WTC11 (cell line): ENCODE measurements around the gene GNAS. TPM values are rescaled to one million over a fixed set of nuclear protein-coding genes. Genes with fewer than 3 reads are reported as not detected.

ENCODE experiments used
- ATAC-seq: fragments of 200-7000 bp; cut with Tn5 transposase; 2 replicates; pipeline ENCODE4 v1.10.0; 2021; ENCODE audit warnings: mild to moderate bottlenecking, moderate library complexity
- CTCF ChIA-PET: fragments of 300-600 bp; sonication (Branson Sonifier 250); formaldehyde crosslinking; loops from one replicate; lab custom pipeline; 2021; ENCODE audit warnings: antibody characterized with exemption; lab: Charles Lee
- POLR2A ChIA-PET: fragments of 350-600 bp; sonication (Branson Sonifier 250); formaldehyde crosslinking; loops from one replicate; lab custom pipeline; 2021; ENCODE audit warnings: antibody characterized with exemption; lab: Charles Lee
- DNase-seq: peaks from one replicate; pipeline ENCODE4 v3.0.0; 2021; ENCODE audit warnings: low spot score
- H3K27ac Mint-ChIP-seq: 2 replicates; pipeline ENCODE4 v1.8.0; 2021; ENCODE audit warnings: mixed read lengths
- H3K27me3 Mint-ChIP-seq: 2 replicates; pipeline ENCODE4 v1.8.0; 2021; ENCODE audit warnings: low read depth, mild to moderate bottlenecking, moderate library complexity, mixed read lengths
- H3K36me3 Mint-ChIP-seq: 2 replicates; pipeline ENCODE4 v1.8.0; 2021; ENCODE audit warnings: mixed read lengths
- H3K4me1 Mint-ChIP-seq: 2 replicates; pipeline ENCODE4 v1.8.0; 2022; ENCODE audit warnings: mixed read lengths
- H3K4me3 Mint-ChIP-seq: 2 replicates; pipeline ENCODE4 v1.8.0; 2021; ENCODE audit warnings: mild to moderate bottlenecking, moderate library complexity, mixed read lengths
- H3K9me3 Mint-ChIP-seq: 2 replicates; pipeline ENCODE4 v1.8.0; 2021; ENCODE audit warnings: mixed read lengths
- FOXP1 ChIP-seq: sonication (generic); formaldehyde crosslinking; IDR thresholded peaks from 2 replicates; pipeline ENCODE4 v1.8.0; 2022; ENCODE audit warnings: missing genetic modification reagents, mild to moderate bottlenecking, moderate library complexity, borderline replicate concordance
- IRF2 ChIP-seq: sonication (generic); formaldehyde crosslinking; IDR thresholded peaks from 2 replicates; pipeline ENCODE4 v1.8.0; 2022; ENCODE audit warnings: low read depth, missing genetic modification reagents, borderline replicate concordance
- JUN ChIP-seq: sonication (generic); formaldehyde crosslinking; IDR thresholded peaks from 2 replicates; pipeline ENCODE4 v1.8.0; 2023; ENCODE audit warnings: mild to moderate bottlenecking, missing genetic modification reagents
- MXD4 ChIP-seq: fragments of 250-450 bp; sonication (Bioruptor Pico); IDR thresholded peaks from 2 replicates; pipeline ENCODE4 v1.8.0; 2021; ENCODE audit warnings: mild to moderate bottlenecking, moderate library complexity, borderline replicate concordance
- MYBL2 ChIP-seq: sonication (generic); formaldehyde crosslinking; IDR thresholded peaks from 2 replicates; pipeline ENCODE4 v1.8.1; 2023; ENCODE audit warnings: mild to moderate bottlenecking, moderate library complexity, missing genetic modification reagents
- NR1H2 ChIP-seq: sonication (generic); formaldehyde crosslinking; IDR thresholded peaks from 2 replicates; pipeline ENCODE4 v1.9.0; 2021; ENCODE audit warnings: mild to moderate bottlenecking, moderate library complexity, missing genetic modification reagents
- OVOL2 ChIP-seq: fragments of 250-450 bp; sonication (Bioruptor Pico); IDR thresholded peaks from 2 replicates; pipeline ENCODE4 v1.9.0; 2021; ENCODE audit warnings: mild to moderate bottlenecking, borderline replicate concordance
- ZNF138 ChIP-seq: sonication (generic); formaldehyde crosslinking; conservative IDR thresholded peaks from 2 replicates; pipeline ENCODE4 v1.8.1; 2022; ENCODE audit warnings: mild to moderate bottlenecking, moderate library complexity, missing genetic modification reagents
- ZNF317 ChIP-seq: sonication (generic); formaldehyde crosslinking; IDR thresholded peaks from 2 replicates; pipeline ENCODE4 v1.8.1; 2023; ENCODE audit warnings: low read depth, mild to moderate bottlenecking, moderate library complexity, missing genetic modification reagents, borderline replicate concordance
- ZNF423 ChIP-seq: fragments of 250-450 bp; sonication (Bioruptor Pico); IDR thresholded peaks from 2 replicates; pipeline ENCODE4 v2.1.2; 2022; ENCODE audit warnings: mild to moderate bottlenecking, moderate library complexity
- total RNA-seq: library from RNA; stranded (reverse); gene quantifications from 3 replicates; pipeline ENCODE4 v1.2.3, GENCODE V29; 2021
- TF ChIP-seq, protein P1 (sequence below): sonication (generic); formaldehyde crosslinking; IDR thresholded peaks from 2 replicates; pipeline ENCODE4 v1.8.0; 2023; ENCODE audit warnings: mild to moderate bottlenecking, missing genetic modification reagents
- TF ChIP-seq, protein P2 (sequence below): sonication (generic); formaldehyde crosslinking; conservative IDR thresholded peaks from 2 replicates; pipeline ENCODE4 v1.8.1; 2023; ENCODE audit warnings: mild to moderate bottlenecking, low read depth, missing genetic modification reagents, moderate library complexity
- TF ChIP-seq, protein P3 (sequence below): sonication (generic); formaldehyde crosslinking; IDR thresholded peaks from 2 replicates; pipeline ENCODE4 v1.8.1; 2023; ENCODE audit warnings: mild to moderate bottlenecking, missing genetic modification reagents, moderate library complexity
- TF ChIP-seq, protein P4 (sequence below): sonication (generic); formaldehyde crosslinking; IDR thresholded peaks from 2 replicates; pipeline ENCODE4 v1.8.1; 2023; ENCODE audit warnings: mild to moderate bottlenecking, missing genetic modification reagents
- TF ChIP-seq, protein P5 (sequence below): fragments of 250-450 bp; sonication (Bioruptor Pico); IDR thresholded peaks from 2 replicates; pipeline ENCODE4 v1.9.0; 2021; ENCODE audit warnings: mild to moderate bottlenecking, borderline replicate concordance

Gene GNAS
- total RNA-seq, 1 experiment from 2014 or later: 868 TPM

DNA sequence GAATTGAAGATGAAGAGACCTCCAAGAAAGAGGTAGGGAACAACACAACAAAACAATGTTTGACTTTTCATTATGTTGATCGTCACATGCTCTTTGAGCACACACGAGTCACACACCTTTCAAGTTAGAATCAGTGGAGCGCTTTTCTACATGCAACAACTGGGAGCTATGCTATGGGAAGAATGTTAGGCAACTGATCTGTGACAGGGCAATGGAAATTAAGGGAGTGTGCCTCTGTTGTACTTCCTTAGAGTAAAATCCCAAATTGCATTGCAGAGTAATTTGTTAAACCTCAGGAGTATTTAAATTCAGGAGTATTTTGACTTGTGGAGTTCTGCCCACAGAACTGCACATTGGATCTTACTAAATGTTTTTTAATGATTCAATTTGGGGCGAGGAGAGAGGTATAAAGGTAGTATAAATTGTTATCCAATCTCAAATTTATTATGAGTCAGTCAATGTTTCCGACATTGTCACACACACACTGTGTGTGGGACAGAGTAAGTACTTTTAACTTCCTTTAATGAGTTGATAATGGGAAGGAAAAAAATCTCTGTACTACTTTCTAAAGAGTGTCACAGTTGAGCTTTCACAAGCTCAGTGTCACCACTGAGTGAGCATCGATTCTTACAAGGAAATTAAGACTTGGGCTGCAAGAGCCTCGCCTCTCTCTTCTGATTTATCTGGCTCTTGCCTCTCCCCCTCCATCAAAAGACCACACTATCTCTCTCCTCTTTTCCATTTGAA, 10.7 kb downstream of the GNAS start (continued):
- TF ChIP-seq, protein P1, sequence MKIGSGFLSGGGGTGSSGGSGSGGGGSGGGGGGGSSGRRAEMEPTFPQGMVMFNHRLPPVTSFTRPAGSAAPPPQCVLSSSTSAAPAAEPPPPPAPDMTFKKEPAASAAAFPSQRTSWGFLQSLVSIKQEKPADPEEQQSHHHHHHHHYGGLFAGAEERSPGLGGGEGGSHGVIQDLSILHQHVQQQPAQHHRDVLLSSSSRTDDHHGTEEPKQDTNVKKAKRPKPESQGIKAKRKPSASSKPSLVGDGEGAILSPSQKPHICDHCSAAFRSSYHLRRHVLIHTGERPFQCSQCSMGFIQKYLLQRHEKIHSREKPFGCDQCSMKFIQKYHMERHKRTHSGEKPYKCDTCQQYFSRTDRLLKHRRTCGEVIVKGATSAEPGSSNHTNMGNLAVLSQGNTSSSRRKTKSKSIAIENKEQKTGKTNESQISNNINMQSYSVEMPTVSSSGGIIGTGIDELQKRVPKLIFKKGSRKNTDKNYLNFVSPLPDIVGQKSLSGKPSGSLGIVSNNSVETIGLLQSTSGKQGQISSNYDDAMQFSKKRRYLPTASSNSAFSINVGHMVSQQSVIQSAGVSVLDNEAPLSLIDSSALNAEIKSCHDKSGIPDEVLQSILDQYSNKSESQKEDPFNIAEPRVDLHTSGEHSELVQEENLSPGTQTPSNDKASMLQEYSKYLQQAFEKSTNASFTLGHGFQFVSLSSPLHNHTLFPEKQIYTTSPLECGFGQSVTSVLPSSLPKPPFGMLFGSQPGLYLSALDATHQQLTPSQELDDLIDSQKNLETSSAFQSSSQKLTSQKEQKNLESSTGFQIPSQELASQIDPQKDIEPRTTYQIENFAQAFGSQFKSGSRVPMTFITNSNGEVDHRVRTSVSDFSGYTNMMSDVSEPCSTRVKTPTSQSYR (CRISPR knock-in tag): no peak
- no peak for TF ChIP-seq NR1H2
- TF ChIP-seq, protein P2, sequence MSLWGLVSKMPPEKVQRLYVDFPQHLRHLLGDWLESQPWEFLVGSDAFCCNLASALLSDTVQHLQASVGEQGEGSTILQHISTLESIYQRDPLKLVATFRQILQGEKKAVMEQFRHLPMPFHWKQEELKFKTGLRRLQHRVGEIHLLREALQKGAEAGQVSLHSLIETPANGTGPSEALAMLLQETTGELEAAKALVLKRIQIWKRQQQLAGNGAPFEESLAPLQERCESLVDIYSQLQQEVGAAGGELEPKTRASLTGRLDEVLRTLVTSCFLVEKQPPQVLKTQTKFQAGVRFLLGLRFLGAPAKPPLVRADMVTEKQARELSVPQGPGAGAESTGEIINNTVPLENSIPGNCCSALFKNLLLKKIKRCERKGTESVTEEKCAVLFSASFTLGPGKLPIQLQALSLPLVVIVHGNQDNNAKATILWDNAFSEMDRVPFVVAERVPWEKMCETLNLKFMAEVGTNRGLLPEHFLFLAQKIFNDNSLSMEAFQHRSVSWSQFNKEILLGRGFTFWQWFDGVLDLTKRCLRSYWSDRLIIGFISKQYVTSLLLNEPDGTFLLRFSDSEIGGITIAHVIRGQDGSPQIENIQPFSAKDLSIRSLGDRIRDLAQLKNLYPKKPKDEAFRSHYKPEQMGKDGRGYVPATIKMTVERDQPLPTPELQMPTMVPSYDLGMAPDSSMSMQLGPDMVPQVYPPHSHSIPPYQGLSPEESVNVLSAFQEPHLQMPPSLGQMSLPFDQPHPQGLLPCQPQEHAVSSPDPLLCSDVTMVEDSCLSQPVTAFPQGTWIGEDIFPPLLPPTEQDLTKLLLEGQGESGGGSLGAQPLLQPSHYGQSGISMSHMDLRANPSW (CRISPR knock-in tag): no peak
- no peak for TF ChIP-seq ZNF138 (CRISPR knock-in tag)
- TF ChIP-seq IRF2: no peak
- no peak for TF ChIP-seq ZNF317
- TF ChIP-seq, protein P3, sequence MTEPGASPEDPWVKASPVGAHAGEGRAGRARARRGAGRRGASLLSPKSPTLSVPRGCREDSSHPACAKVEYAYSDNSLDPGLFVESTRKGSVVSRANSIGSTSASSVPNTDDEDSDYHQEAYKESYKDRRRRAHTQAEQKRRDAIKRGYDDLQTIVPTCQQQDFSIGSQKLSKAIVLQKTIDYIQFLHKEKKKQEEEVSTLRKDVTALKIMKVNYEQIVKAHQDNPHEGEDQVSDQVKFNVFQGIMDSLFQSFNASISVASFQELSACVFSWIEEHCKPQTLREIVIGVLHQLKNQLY (CRISPR knock-in tag): no peak
- no peak for TF ChIP-seq OVOL2 (CRISPR knock-in tag)
- no peak for TF ChIP-seq MXD4 (CRISPR knock-in tag)
- no peak for TF ChIP-seq ZNF423 (CRISPR knock-in tag)

DNA sequence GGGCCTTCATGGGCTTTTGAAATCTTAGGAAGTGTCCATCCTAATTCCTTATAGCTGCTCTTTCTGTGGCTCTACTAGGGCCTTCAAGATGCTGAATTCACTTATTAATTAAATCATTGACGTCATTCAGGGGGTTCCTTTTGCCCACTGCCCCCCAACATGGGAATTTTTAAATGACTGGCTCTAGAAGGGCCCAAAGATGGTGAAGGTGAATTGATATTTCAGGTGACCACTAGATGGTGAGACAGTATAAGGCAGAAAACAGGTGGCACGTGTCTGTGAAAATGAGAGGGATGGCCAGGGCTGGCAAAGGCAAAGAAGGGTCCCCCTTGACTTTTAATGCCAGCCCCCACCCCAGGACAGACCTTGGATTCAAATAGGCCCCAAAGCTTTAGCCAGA, 11.8 kb downstream of the GNAS start:
- DNase-seq (no peak), ATAC-seq (no peak)
- Mint-ChIP-seq H3K36me3 (peaks cover 7% of the 10 kb centered on the region; the same call in 1 of the 2 replicates), H3K9me3 (no peaks in the 10 kb centered on the region), H3K27me3 (no peaks in the 10 kb centered on the region), H3K4me3 (no peak overlapping the region), H3K4me1 (peaks cover 9% of the 10 kb centered on the region), H3K27ac (no peak overlapping the region)
- ChIA-PET CTCF (interaction anchor here (1.0 kb wide), 1 partner anchor 357 kb away, joined by 3 read pairs; no protein-coding TSS in a partner anchor), POLR2A (no interaction called here)
- TF ChIP-seq FOXP1 (CRISPR knock-in tag): no peak
- TF ChIP-seq JUN (CRISPR knock-in tag): no peak
- TF ChIP-seq MYBL2 (CRISPR knock-in tag): no peak
- TF ChIP-seq, protein P4, sequence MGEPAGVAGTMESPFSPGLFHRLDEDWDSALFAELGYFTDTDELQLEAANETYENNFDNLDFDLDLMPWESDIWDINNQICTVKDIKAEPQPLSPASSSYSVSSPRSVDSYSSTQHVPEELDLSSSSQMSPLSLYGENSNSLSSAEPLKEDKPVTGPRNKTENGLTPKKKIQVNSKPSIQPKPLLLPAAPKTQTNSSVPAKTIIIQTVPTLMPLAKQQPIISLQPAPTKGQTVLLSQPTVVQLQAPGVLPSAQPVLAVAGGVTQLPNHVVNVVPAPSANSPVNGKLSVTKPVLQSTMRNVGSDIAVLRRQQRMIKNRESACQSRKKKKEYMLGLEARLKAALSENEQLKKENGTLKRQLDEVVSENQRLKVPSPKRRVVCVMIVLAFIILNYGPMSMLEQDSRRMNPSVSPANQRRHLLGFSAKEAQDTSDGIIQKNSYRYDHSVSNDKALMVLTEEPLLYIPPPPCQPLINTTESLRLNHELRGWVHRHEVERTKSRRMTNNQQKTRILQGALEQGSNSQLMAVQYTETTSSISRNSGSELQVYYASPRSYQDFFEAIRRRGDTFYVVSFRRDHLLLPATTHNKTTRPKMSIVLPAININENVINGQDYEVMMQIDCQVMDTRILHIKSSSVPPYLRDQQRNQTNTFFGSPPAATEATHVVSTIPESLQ: no peak
- TF ChIP-seq, protein P5, sequence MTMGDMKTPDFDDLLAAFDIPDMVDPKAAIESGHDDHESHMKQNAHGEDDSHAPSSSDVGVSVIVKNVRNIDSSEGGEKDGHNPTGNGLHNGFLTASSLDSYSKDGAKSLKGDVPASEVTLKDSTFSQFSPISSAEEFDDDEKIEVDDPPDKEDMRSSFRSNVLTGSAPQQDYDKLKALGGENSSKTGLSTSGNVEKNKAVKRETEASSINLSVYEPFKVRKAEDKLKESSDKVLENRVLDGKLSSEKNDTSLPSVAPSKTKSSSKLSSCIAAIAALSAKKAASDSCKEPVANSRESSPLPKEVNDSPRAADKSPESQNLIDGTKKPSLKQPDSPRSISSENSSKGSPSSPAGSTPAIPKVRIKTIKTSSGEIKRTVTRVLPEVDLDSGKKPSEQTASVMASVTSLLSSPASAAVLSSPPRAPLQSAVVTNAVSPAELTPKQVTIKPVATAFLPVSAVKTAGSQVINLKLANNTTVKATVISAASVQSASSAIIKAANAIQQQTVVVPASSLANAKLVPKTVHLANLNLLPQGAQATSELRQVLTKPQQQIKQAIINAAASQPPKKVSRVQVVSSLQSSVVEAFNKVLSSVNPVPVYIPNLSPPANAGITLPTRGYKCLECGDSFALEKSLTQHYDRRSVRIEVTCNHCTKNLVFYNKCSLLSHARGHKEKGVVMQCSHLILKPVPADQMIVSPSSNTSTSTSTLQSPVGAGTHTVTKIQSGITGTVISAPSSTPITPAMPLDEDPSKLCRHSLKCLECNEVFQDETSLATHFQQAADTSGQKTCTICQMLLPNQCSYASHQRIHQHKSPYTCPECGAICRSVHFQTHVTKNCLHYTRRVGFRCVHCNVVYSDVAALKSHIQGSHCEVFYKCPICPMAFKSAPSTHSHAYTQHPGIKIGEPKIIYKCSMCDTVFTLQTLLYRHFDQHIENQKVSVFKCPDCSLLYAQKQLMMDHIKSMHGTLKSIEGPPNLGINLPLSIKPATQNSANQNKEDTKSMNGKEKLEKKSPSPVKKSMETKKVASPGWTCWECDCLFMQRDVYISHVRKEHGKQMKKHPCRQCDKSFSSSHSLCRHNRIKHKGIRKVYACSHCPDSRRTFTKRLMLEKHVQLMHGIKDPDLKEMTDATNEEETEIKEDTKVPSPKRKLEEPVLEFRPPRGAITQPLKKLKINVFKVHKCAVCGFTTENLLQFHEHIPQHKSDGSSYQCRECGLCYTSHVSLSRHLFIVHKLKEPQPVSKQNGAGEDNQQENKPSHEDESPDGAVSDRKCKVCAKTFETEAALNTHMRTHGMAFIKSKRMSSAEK (CRISPR knock-in tag): no peak
